Stimulated activated CD8-positive, alpha-beta memory T cell treated with anti-CD3 and anti-CD28 coated beads, Interleukin-12 subunit alpha, Interleukin-12 subunit beta, amount 100 ng/mL, for 1 hour (primary cell): ENCODE measurements around the gene LMX1A.

Experiments used
- DNase-seq: peaks from one replicate; pipeline ENCODE4 v3.0.0-alpha.2; 2020; ENCODE audit warnings: low read depth

LMX1A gene

GRCh38 chr1:165161130-165161529 is 195.4 kb downstream of the LMX1A start:
- DNase-seq = no peak

- no peak for DNase-seq
Observed at GRCh38 chr1:165153182-165153581, 203.3 kb downstream of the LMX1A start.

- no peak for DNase-seq
Observed at GRCh38 chr1:165152727-165153126, 203.8 kb downstream of the LMX1A start.

GRCh38 chr1:165152109-165152508 is 204.4 kb downstream of the LMX1A start:
- no peak for DNase-seq
